GM21723 (cell line): ENCODE data around the gene MAOA.
"Not testable (repeated sequence)": the region's sequence is repeated elsewhere in the genome, so short reads cannot be mapped to it uniquely, and the experiment has no call there.

ENCODE experiments used
- ATAC-seq: cut with Tn5 transposase; IDR thresholded peaks from one replicate; pipeline ENCODE4 v1.9.1; 2021; ENCODE audit warnings: mild to moderate bottlenecking, moderate library complexity; ENCODE audit not compliant: unreplicated experiment

The MAOA gene

DNA sequence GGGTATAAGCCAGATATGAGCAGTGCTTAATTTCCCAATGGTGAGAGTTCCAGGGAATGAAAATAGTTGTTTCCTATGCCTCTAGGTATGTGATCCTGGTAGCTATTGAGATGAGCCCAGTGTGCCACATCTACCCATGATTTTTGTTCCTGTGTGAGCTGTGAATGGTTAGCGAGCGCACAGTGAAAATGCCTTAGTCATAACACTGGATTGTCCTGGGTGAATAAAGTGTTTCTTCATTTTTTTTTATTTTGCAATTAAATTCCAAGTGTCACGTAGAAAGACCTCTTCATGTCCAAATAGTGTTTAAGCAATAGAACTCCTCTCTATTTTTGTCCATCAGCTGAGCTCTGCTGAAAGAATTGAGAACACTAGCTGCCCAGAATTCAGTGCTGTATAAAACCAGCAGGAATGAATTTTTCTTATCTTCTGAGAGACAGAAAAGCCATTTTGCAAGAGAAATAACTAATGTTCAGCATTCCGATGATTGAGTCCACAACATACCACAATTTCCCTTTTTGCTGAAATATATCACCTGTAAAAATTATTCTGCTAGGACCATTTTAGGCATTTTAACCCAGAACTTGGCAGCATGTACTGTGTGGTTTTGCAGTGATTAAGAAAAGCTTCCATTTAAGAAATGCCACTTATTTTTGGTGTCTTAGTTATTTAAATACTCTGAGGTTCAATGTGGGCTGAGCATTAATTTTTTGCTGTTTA lies 5.6 kb downstream of the MAOA start:
- ATAC-seq: no peak

DNA sequence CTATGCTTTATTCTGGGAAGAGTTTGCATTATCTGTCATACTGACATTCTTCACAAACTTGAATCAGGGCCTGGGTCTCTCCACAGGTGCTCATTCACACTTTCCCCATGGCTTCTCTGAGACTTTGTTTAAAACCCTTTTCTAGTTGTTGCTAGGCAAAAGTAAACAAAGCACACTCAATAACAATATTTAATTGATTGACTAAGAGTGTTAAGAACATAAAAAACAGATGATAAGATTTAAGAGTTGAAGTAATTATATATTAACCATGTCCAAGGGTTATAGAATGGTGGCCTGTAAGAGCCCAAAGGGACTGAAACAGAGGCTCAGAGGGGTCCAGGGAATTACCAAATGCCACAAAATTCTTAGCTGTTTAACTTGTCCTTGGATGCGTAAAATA lies 7.1 kb downstream of the MAOA start:
- no peak for ATAC-seq

- no peak for ATAC-seq
Observed at GRCh38 chrX:43664258-43664657, 8.2 kb downstream of the MAOA start.

DNA sequence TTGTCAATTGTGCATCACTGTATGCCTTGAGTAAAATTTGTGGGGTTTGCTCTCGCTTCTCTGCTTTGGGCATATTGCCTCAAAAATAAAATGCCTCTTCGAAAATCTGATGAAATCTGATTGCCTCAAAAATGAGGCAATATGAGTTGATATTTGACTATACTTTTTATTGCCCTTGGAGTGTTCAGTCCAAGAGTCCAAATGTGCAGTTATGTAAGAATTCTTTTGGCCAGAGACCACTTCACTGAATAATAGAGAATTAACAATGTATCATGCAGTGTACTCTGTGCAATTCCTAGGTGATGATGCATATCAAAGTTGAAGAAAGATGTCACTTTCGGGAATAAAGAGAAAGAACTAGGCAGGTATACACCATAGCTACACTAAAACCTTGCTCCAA lies 8.6 kb downstream of the MAOA start:
- ATAC-seq: no peak

DNA sequence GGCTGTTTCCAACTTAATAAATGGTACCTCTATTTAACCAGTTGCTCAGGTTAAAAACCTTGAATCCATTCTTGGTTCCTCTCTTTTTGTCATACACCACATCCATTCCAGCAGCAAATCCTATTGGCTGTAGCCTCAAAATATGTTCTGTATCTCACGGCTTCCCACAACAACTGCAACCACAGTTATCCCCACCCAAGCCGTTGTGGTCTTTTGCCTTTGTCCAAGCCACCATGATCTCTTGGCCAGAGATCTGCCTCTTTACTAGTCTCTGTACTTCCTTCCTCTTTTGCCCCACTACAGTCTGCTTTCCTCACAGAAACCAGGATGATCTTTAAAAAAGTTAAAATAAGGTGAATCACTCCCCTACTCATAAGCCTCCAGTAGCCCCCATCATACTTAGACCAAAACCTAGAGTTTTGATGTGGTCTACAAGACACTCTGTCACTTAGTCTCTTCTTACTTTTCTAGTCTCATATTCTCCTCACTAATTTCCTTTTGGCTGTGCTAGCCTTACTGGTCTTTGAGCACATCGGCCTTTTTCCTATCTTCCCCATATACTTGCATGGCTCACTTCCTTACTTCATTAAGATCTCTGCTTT lies 10.3 kb downstream of the MAOA start:
- no peak for ATAC-seq

GRCh38 chrX:43675965-43676628 lies 20.0 kb downstream of the MAOA start:
- ATAC-seq: not testable (repeated sequence)

DNA sequence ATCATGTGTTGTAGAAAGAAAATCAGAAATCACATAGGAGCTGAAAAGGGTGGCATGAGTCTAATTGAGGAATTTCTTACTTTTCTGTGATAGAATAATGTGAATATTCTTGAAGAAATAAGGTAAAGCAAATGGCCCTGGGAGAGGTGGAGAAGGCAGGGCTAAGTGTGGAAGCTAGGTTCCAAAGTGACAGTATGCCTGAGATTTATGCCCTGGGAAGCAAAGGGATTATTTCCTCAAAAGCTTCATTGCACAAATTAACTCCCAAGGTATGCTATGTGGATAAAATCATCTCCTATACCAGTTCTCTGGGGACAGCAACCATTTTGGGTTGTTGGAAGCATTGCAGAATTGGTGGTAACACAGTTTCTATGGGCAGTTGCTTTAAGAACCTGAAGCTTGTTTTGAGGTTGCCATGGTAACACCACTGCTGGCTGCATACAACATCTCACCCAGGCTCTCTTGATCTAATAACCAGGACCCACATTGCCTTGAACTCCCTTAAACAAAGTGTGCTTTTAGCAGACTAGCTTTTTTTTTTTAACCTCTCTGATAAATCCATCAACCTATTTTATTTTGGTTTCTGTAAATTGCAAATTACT lies 21.0 kb downstream of the MAOA start:
- ATAC-seq: no peak

DNA sequence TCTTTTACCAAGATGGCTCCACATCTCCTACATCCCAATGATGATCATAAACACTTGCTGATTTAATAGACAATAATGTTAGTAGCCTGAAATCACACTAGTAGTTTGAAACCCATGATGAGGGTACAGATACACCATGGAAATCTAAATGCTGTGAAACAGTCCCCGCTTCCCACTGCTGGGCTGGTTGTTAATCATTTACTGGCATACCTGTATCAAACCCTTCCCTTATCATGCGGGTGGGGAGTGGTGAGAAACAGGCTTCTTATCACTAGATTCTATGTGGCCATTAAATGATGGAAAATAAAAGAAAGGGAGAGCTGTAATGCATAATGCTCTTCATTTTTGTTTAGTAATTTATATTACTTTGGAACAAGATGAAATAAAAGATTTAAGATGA lies 21.9 kb downstream of the MAOA start:
- no peak for ATAC-seq

GRCh38 chrX:43679058-43679457 lies 23.0 kb downstream of the MAOA start:
- no peak for ATAC-seq

- ATAC-seq: no peak
Observed at GRCh38 chrX:43679778-43680177, 23.7 kb downstream of the MAOA start.

GRCh38 chrX:43682726-43683125 lies 26.6 kb downstream of the MAOA start:
- ATAC-seq: no peak

DNA sequence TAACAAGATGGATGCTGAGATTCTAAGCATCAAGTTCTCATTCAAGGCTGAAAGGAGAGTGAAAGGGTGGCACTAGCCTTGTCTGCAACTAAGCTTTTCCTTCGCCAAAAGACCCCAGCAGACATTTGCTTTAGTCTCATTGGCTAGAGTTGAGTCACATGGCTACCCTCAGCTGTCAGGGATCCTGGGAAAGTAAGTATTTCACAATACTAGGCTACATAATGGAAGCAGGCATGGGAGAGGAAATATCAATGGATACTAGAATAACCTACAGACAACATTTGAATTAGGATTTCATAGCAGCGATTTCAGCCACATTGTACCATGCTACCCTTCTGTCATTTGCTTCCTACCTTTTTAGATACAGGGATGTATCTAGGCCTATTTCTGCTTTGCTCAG lies 29.1 kb downstream of the MAOA start:
- ATAC-seq: no peak

DNA sequence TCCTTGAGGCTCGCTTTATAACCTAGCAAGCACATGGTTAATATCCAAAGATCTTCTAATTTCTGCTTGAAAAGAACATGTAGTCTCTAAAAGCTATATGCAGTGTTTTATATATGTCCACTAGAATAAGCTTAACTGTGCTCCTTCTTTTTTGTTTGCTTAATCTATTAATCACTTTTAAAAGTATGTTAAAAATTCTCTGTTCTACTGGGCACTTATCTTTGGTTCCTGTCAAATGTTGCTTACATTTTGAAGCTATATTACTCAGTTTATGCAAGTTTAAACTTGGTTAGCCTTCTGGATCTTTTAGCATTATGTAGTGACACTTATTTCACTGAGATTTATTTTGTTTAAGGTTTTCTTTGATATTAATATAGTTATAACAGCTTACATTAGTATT lies 32.5 kb downstream of the MAOA start:
- ATAC-seq: no peak

DNA sequence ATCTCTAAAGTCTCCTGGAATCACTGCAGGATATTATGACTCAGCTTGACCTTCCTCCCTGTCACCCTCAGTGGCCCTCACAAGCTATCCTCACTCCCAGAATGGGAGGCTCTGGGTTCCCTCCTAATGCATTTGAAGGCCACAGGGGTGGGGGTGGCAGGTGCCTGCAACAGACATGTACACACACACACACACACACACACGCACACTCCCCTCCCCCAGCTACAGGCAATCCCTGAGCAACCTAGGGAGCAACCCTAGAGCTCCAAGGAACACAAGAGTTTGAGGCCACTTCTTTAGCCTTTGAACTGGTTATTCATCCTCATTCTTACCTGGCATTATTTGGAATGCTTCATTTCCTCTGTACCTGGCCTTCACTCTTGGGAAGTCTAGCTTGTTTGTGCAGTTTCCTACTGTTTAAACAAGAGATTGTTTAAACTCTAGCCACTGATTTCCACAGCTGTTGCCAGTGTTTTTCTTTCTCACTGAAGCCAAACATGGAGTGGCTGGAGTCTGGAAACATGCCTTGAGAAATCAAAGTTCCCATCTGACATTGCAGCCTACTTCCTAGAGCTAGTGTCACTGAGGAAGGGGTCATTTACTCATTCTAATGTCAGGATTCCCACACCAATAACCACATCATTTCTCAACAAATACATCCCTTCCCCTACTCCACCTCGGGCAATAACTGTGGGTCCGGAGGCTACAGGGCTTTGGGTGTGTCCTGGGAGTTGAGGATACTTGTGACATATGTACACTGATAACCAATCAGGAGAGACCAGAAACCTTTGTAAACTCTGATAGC lies 37.7 kb downstream of the MAOA start:
- ATAC-seq: no peak

DNA sequence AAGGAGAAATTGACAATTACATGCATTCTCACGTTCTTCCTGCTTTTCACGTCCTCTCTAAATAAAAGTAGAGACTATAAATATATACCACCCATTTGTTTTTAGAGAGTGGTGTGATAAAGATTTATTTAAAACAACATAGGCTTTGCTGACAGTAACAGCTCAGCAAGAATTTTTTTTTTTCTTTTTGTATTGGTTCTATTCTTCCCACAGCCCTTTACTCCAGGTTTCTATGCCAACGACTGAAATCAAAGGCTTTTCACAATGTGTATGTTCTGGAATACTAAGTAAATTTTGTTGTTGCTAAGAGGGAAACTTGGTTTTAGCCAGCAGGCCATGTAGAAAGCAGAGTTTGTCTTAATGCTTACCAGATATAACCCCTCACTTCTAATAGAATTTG lies 43.4 kb downstream of the MAOA start:
- no peak for ATAC-seq

DNA sequence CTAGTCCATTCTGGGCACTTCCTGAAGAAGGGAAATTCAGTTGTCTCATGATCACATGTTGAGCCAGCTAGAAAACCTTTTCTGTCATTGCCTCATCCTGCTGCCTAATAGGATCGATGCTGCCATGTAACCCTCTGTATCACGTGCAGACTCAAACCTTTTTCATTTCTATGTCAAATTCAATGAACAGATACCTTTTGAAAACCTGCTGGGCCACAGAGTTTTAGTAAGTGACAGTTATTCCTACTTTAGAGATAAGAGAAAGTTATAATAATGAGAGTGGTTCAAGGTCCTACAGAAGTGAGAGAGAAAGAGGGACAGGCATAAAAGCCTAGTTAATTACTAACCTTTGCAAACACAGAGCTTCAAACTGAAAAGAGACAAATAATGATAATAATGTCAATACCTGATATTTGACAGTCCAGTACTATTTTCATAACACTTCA lies 46.0 kb downstream of the MAOA start:
- ATAC-seq: no peak

- ATAC-seq: no peak
Observed at GRCh38 chrX:43702660-43703059, 46.6 kb downstream of the MAOA start.

GRCh38 chrX:43703211-43703791 lies 47.2 kb downstream of the MAOA start:
- no peak for ATAC-seq

- no peak for ATAC-seq
Observed at GRCh38 chrX:43706786-43707370, 50.8 kb downstream of the MAOA start.

GRCh38 chrX:43707812-43708548 lies 51.9 kb downstream of the MAOA start:
- no peak for ATAC-seq
